Fibroblast of villous mesenchyme (primary cell): ENCODE results near the gene FAIM2. TPM values are rescaled to one million over a fixed set of nuclear protein-coding genes. Genes with fewer than 3 reads are reported as not detected.
A peak's percentile ranks its signal among the peaks of the same experiment; 100 is the strongest.

Experiments used
- DNase-seq: peaks from one replicate; pipeline ENCODE4 v3.0.0-alpha.2; 2010; ENCODE audit warnings: low read depth
- H3K4me3 ChIP-seq: 2 replicates; pipeline ENCODE4 v1.5.1; 2011; ENCODE audit warnings: low read depth, mild to moderate bottlenecking, low read length
- total RNA-seq: library from RNA; depleted of rRNA; stranded (reverse); fragments of >200 nt; gene quantifications from 2 replicates; pipeline ENCODE4 v1.2.3, GENCODE V29; 2012
- TF ChIP-seq, protein P1 (sequence below): IDR thresholded peaks from 2 replicates; pipeline ENCODE4 v1.5.1; 2012; ENCODE audit warnings: low read depth, mild to moderate bottlenecking, low read length; ENCODE audit not compliant: insufficient read depth

The FAIM2 gene
- total RNA-seq, 1 donor: 3.0 TPM

GRCh38 chr12:49831717-49832116, 72.0 kb downstream of the FAIM2 start:
- TF ChIP-seq, protein P1, sequence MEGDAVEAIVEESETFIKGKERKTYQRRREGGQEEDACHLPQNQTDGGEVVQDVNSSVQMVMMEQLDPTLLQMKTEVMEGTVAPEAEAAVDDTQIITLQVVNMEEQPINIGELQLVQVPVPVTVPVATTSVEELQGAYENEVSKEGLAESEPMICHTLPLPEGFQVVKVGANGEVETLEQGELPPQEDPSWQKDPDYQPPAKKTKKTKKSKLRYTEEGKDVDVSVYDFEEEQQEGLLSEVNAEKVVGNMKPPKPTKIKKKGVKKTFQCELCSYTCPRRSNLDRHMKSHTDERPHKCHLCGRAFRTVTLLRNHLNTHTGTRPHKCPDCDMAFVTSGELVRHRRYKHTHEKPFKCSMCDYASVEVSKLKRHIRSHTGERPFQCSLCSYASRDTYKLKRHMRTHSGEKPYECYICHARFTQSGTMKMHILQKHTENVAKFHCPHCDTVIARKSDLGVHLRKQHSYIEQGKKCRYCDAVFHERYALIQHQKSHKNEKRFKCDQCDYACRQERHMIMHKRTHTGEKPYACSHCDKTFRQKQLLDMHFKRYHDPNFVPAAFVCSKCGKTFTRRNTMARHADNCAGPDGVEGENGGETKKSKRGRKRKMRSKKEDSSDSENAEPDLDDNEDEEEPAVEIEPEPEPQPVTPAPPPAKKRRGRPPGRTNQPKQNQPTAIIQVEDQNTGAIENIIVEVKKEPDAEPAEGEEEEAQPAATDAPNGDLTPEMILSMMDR: no peak
- no peak for DNase-seq
- no peak overlapping the region for H3K4me3 ChIP-seq

- DNase-seq: peak; percentile 99
- TF ChIP-seq, protein P1: no peak
- H3K4me3 ChIP-seq: peak within 1 kb of the TSS; percentile 82
Observed at GRCh38 chr12:49828133-49829091, 75.3 kb downstream of the FAIM2 start, which contains the start of gene NCKAP5L. TSS of gene NCKAP5L (minus strand) at chr12:49828413. CDS start at chr12:49804044, 24,369 bp downstream.

DNA sequence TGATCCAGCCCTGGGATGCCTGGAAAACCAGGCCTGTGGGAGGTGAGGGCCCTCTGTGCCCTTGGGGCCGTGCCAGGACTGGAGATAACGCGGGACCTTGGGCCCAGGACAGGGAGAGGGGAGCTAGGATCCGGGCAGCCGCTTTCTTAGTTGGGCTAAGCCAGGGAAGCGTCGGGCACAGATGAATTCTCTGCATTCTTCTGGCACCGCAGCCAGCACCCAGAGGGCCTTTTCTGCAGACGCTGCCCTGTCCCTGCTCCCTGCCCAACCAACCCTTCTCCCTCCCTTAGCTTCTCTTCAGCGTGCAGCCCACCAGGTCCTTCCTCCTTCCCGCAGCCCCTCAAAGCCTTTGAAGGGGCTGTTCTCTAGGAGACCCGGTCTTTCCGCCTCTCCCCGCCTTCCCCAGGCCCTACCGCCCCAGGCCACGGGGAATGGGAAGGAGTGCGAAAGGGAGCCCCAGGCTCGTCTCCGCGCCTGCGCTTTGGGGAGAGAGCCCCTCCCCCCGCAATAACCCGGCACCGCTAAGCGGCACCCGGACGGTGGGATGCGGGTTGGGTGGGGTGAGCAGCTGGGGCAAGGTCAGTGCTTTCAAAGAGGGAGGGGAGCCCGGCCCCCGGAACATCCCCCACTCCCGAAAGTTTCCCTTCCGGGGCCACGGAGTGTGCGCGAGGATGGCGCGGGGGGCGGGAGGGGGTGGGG, 76.2 kb downstream of the FAIM2 start:
- DNase-seq: peak; percentile 83
- TF ChIP-seq, protein P1: no peak
- peak overlapping the region; percentile 82 for H3K4me3 ChIP-seq

- peak overlapping the region; percentile 82 for H3K4me3 ChIP-seq
Observed at GRCh38 chr12:49827051-49827400, 76.7 kb downstream of the FAIM2 start.

GRCh38 chr12:49825971-49826421, 77.7 kb downstream of the FAIM2 start:
- TF ChIP-seq, protein P1: no peak
- DNase-seq: peak; percentile 75
- H3K4me3 ChIP-seq: peak overlapping the region; percentile 82

More at GRCh38 chr12:49827051-49827400, 76.7 kb downstream of the FAIM2 start:
- TF ChIP-seq, protein P1: no peak
- no peak for DNase-seq

- DNase-seq: peak; percentile 67
- TF ChIP-seq, protein P1: no peak
- peak overlapping the region; percentile 82 for H3K4me3 ChIP-seq
Observed at GRCh38 chr12:49825360-49825970, 78.2 kb downstream of the FAIM2 start.
